Activated CD8-positive, alpha-beta T cell treated with anti-CD3 and anti-CD28 coated beads, Interleukin-2, amount 10 ng/mL, durations not matched to agents 7 days and 5 days (primary cell): ENCODE measurements around the gene TEAD3. TPM values are rescaled to one million over a fixed set of nuclear protein-coding genes. Genes with fewer than 3 reads are reported as not detected.
A peak's percentile ranks its signal among the peaks of the same experiment; 100 is the strongest.

Experiments used
- ATAC-seq: fragments of 150-1000 bp; cut with Tn5 transposase; one replicate; pipeline ENCODE4 v1.10.0; 2021; ENCODE audit warnings: moderate library complexity
- CTCF ChIA-PET: fragments of 350-600 bp; sonication (Branson Sonifier 250); formaldehyde crosslinking; loops from one replicate; lab custom pipeline; 2021; ENCODE audit warnings: antibody characterized with exemption; lab: Charles Lee
- POLR2A ChIA-PET: fragments of 350-600 bp; sonication (Branson Sonifier 250); formaldehyde crosslinking; loops from one replicate; lab custom pipeline; 2021; ENCODE audit warnings: antibody characterized with exemption; lab: Charles Lee
- DNase-seq: peaks from one replicate; pipeline ENCODE4 v3.0.0-alpha.2; 2020
- H3K27ac Mint-ChIP-seq: one replicate; pipeline ENCODE4 v1.8.0; 2021; ENCODE audit warnings: mild to moderate bottlenecking, mixed read lengths
- H3K27me3 Mint-ChIP-seq: one replicate; pipeline ENCODE4 v1.8.0; 2021; ENCODE audit warnings: low read depth, mixed read lengths
- H3K36me3 Mint-ChIP-seq: one replicate; pipeline ENCODE4 v1.8.0; 2021; ENCODE audit warnings: low read depth, mixed read lengths
- H3K4me1 Mint-ChIP-seq: one replicate; pipeline ENCODE4 v1.8.0; 2021; ENCODE audit warnings: low read depth, mixed read lengths
- H3K4me3 Mint-ChIP-seq: one replicate; pipeline ENCODE4 v1.8.0; 2021; ENCODE audit warnings: mild to moderate bottlenecking, mixed read lengths
- H3K9me3 Mint-ChIP-seq: one replicate; pipeline ENCODE4 v1.8.0; 2022; ENCODE audit warnings: mixed read lengths; ENCODE audit not compliant: insufficient read depth
- total RNA-seq, 2 experiments: library from RNA; stranded (reverse); gene quantifications; one replicate each; pipeline ENCODE4 v1.2.3, GENCODE V29; 2021

The TEAD3 gene
- total RNA-seq, 2 experiments from 2014 or later, result 0.18 to 0.21 TPM

DNA sequence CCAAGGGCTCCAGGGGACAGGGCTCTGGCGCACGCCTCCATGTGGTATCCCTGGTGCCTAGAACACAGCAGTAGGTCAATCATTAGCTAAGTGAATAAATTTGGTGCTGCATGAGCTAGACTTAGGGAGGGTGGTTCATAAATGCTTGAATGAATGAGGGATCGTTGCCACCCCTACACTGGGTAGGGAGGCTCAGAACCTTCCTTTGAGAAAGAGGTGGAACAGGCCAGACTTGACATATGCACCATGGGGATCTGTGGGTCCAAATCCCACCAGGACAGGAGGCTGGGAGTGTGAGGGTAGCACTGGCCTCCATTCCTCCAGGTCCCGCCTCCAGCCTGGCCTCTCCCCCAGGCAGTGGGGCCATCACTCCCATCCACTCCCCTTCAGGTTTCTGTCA lies 13.8 kb downstream of the TEAD3 start:
- Mint-ChIP-seq H3K4me3 (no peak overlapping the region), H3K27me3 (no peaks in the 10 kb centered on the region), H3K4me1 (peaks cover 6% of the 10 kb centered on the region), H3K9me3 (no peaks in the 10 kb centered on the region), H3K36me3 (no peaks in the 10 kb centered on the region), H3K27ac (no peak overlapping the region)
- CTCF ChIA-PET, result interaction anchor here (1.6 kb wide), 1 partner anchor 15 kb away, joined by 4 read pairs; the partner anchor contains the start of gene RPL10A
- ATAC-seq (no peak), DNase-seq (no peak)
- POLR2A ChIA-PET, result no interaction called here

DNA sequence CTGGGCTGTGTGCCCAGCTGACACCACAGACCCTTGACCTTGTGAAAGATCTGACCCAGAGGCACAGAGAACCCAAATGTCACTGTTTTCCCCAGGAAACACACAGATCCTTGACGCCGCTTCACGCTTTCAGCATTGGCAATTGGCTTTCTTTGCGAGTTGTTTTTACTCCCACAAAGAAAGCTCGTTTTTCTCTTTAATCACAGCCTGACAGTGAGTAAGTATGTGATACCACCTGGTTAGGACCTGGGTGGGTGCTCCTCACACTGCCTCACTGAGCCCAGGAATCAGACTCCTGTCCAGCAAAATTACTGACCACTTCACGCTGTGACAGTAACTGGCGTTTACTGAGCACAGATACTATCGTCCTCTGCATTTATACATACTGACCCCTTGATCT lies 15.7 kb downstream of the TEAD3 start:
- ATAC-seq, result no peak
- ChIA-PET CTCF (interaction anchor here (0.6 to 1.9 kb wide), 6 partner anchors 9 to 154 kb away, joined by 3 to 6 read pairs (median 3); no protein-coding TSS in a partner anchor), POLR2A (interaction anchor here (0.6 to 1.5 kb wide), 3 partner anchors 8 to 25 kb away, joined by 4 to 10 read pairs (median 6); partner anchors contain the start of gene RPL10A)
- no peaks in the 10 kb centered on the region for H3K9me3 Mint-ChIP-seq
- H3K27me3 Mint-ChIP-seq, result no peaks in the 10 kb centered on the region
- no peaks in the 10 kb centered on the region for H3K36me3 Mint-ChIP-seq
- no peak overlapping the region for H3K27ac Mint-ChIP-seq
- no peaks in the 10 kb centered on the region for H3K4me1 Mint-ChIP-seq
- H3K4me3 Mint-ChIP-seq, result no peak overlapping the region
- no peak for DNase-seq

DNA sequence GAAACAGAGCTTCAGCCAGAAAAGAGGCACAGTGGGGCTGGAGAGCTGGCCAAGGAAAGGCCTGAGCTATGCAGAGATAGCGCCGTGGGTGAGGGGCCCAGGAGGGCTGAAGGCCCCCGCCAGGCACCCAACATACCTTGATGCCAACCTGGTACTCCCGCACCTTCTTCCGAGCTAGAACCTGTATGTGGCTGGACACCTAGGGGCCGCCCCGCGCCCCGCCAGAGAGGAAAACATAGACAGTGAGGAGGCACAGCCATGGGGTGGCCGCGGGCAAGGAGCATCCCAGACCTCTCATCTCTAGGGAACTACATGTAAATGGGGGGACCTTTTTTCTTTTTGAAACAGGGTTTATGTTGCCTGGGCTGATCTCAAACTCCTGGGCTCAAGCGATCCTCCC lies 16.7 kb downstream of the TEAD3 start:
- ATAC-seq (no peak), DNase-seq (no peak)
- no peaks in the 10 kb centered on the region for H3K4me1 Mint-ChIP-seq
- H3K4me3 Mint-ChIP-seq, result no peak overlapping the region
- no peak overlapping the region for H3K27ac Mint-ChIP-seq
- H3K36me3 Mint-ChIP-seq, result no peaks in the 10 kb centered on the region
- H3K9me3 Mint-ChIP-seq, result no peaks in the 10 kb centered on the region
- CTCF ChIA-PET, result interaction anchor here (1.2 kb wide), 1 partner anchor 153 kb away, joined by 3 read pairs; no protein-coding TSS in a partner anchor
- POLR2A ChIA-PET, result no interaction called here
- no peaks in the 10 kb centered on the region for H3K27me3 Mint-ChIP-seq

DNA sequence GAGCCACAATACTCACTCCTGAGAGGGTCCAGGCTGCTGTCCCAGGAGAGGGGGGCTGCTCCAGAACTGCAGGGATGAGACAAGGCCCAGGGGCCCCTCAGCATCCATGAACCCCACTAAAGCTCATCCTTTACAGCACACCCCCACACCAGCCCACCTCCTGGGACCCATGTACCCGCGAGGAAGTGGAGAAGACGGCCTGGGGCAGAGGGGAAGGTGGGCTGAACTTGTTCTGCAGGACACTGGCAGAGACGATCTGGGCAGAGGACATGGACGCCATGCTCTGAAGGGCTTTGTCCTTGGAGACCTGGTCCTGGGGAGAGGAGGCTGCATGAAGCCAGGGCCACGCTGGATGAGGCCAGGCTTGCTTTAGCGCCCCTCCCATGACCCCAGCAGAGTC lies 18.6 kb downstream of the TEAD3 start:
- no peak overlapping the region for H3K4me3 Mint-ChIP-seq
- H3K27me3 Mint-ChIP-seq, result no peaks in the 10 kb centered on the region
- H3K27ac Mint-ChIP-seq, result no peak overlapping the region
- CTCF ChIA-PET, result interaction anchor here (1.1 kb wide), 1 partner anchor 259 kb away, joined by 4 read pairs; the partner anchor contains the start of gene ARMC12
- DNase-seq (no peak), ATAC-seq (no peak)
- H3K9me3 Mint-ChIP-seq, result no peaks in the 10 kb centered on the region
- POLR2A ChIA-PET, result no interaction called here
- H3K36me3 Mint-ChIP-seq, result peaks cover 7% of the 10 kb centered on the region
- H3K4me1 Mint-ChIP-seq, result peaks cover 3% of the 10 kb centered on the region

DNA sequence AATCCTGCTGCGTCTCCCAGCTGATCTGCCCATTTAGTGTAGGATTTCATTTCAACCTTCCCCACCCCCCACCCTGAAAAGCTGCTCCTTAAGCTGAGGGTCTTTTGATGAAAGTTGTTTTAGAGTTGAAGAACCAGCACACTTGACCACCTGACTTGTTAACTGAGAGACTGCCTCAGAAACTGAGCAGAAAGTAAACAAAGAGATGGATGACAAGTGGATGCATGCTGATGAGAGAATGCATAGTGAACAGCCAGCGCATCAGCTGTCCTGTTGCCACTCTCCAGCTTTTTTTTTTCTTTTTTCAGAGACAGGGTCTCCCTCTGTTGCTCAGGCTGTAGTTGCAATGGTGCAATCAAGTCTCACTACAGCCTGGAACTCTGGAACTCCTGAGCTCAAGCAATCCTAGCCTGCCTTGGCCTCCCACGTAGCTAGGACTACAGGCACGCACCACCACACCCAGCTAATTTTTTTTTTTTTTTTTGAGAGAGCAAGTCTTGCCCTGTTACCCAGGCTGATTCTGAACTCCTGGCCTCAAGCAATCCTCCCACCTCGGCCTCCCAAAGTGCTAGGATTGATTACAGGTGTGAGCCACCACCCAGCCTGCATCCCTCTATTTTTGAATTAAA lies 19.2 kb downstream of the TEAD3 start:
- POLR2A ChIA-PET, result no interaction called here
- DNase-seq, result no peak
- Mint-ChIP-seq H3K4me3 (no peak overlapping the region), H3K4me1 (peaks cover 5% of the 10 kb centered on the region), H3K36me3 (peaks cover 13% of the 10 kb centered on the region), H3K27me3 (no peaks in the 10 kb centered on the region), H3K9me3 (no peaks in the 10 kb centered on the region), H3K27ac (no peak overlapping the region)
- CTCF ChIA-PET, result interaction anchor here (0.9 to 1.1 kb wide), 3 partner anchors 10 to 259 kb away, joined by 3 to 4 read pairs (median 4); partner anchors contain the start of genes ARMC12 and RPL10A
- no peak for ATAC-seq

DNA sequence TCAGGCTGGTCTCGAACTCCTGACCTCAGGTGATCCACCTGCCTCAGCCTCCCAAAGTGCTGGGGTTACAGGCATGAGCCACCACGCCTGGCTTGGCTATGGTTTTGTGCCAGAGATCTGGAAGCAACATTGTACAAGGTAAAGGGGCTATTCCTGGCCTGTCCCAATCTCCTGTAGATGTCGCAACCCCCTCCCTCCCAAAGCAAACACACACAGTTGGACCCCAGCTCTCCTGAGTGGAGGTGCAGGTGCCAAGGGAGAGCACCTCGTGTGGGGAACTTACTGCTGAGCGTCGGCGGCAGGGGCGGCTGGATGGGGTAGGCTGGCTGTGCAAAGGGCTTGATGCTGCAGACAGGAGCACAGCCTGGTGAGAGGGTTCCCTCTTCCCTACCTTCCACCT lies 19.9 kb downstream of the TEAD3 start:
- DNase-seq (no peak), ATAC-seq (no peak)
- Mint-ChIP-seq H3K4me3 (no peak overlapping the region), H3K36me3 (peaks cover 19% of the 10 kb centered on the region), H3K9me3 (no peaks in the 10 kb centered on the region), H3K27ac (no peak overlapping the region), H3K27me3 (no peaks in the 10 kb centered on the region), H3K4me1 (peaks cover 9% of the 10 kb centered on the region)
- POLR2A ChIA-PET, result interaction anchor here (1.1 kb wide), 1 partner anchor 9 kb away, joined by 5 read pairs; the partner anchor contains the start of gene RPL10A
- CTCF ChIA-PET, result interaction anchor here (0.9 to 1.1 kb wide), 3 partner anchors 9 to 260 kb away, joined by 3 to 4 read pairs (median 4); partner anchors contain the start of genes ARMC12 and RPL10A

DNA sequence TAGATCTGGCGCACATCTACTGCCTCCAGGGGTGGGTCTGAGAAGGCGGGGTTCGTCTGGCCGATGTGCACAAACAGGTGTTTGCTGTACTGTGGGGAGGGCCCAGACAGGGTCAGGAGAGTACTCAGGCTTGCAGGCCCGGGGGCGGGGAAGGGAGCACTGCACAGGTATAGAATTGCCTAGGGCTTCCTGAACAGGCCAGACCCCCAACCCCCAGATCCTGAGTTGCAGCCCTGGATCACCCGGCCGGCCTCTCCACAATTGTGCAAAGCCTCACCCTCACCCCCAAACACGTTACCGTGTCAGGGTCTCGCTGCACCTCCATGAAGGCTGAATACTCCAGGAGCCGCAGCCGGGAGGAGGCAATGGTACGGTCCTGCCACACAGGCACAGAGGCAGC lies 20.9 kb downstream of the TEAD3 start:
- H3K4me3 Mint-ChIP-seq, result no peak overlapping the region
- H3K27me3 Mint-ChIP-seq, result no peaks in the 10 kb centered on the region
- ATAC-seq (no peak), DNase-seq (no peak)
- H3K36me3 Mint-ChIP-seq, result peaks cover 28% of the 10 kb centered on the region
- no peak overlapping the region for H3K27ac Mint-ChIP-seq
- CTCF ChIA-PET, result no interaction called here
- H3K9me3 Mint-ChIP-seq, result no peaks in the 10 kb centered on the region
- POLR2A ChIA-PET, result interaction anchor here (1.1 kb wide), 1 partner anchor 8 kb away, joined by 5 read pairs; the partner anchor contains the start of gene RPL10A
- peaks cover 19% of the 10 kb centered on the region for H3K4me1 Mint-ChIP-seq

DNA sequence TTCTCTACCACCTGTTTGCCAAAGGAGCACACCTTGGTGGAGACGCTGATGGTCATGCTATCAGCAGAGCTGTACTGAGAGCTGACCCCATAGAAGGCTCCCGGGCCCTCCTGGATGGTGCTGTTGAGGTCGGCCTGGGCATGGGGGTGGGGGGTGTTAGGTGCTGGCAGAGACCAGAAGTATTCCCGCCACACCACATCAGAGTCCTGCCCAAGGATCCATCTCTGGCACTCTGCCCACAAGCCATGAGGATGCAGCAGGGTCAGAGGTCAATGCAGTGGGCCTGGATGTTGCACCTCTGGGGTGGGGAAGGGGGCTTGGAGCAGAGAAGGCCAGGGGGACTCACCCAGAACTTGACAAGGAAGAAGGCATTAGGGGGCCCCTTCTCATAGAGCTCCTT lies 21.3 kb downstream of the TEAD3 start:
- ChIA-PET CTCF (no interaction called here), POLR2A (no interaction called here)
- Mint-ChIP-seq H3K4me3 (no peak overlapping the region), H3K4me1 (peaks cover 23% of the 10 kb centered on the region), H3K9me3 (no peaks in the 10 kb centered on the region), H3K27ac (no peak overlapping the region), H3K27me3 (no peaks in the 10 kb centered on the region), H3K36me3 (peaks cover 33% of the 10 kb centered on the region)
- DNase-seq (no peak), ATAC-seq (no peak)

DNA sequence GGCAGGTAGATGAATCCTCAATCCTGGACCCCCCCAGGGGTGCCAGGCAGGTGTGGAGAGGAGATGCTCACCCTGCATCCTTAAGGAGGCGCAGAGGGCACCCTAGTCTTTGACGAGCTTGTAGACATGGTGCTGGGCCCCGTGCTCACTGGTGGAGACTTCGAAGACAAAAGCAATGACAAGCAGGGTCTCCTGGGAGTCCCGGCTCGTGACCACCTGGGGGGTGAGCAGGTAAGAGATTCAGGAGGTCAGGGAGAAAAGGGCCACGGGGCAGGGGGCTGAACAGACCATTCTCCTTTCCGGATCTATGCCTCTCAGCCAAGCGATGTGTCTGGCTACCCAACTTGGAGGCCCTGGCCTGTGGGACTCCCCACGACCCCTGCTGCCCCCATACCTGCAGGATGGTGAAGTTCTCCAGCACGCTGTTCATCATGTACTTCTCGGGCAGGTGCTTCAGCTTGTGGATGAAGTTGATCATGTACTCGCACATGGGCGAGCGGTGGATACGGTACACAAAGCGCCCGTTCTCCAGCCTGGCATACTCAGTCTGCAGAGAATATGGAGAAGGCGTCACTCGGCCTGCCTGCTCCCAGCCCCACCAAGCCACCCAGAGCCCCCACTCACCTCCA lies 21.8 kb downstream of the TEAD3 start:
- CTCF ChIA-PET, result no interaction called here

DNA sequence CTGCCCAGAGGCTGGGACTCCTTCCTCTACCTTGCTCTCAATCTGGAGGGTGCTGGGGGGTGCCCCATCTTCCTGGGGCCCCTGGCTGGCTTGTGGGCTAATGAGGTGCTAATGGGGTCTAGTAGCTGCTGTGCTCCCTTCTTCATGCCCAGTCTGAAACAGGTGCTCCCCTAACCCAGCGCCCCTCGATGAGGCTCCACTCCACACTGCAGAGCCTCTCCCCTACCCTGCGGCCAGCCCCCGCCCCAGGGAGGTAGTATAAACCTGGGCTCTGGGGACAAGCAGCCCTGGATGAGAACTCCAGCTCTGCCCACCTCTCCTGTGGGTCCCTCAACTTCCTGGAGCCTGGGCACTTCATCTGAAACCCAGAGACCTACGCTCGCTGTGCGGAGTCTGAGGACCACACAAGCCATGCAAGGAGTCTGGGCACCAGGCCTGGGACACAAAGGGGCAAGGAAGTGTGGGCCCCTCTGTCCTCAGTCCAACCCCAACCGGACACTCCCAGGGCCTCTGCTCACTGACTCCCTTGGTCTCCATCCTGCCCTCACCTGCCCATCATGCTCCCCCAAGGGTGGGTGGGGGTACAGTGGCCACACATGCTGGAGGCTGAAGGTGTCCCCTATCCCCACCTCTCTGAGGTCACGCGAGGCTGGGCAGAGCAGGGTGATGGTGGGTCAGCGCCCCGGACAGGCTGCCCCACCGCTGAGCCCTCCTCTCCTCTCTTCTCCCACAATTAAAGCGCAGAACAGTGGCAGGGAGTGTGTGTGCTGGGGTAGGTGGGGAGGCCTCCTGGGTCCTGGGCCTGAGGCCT lies 22.5 kb downstream of the TEAD3 start:
- no peaks in the 10 kb centered on the region for H3K27me3 Mint-ChIP-seq
- H3K36me3 Mint-ChIP-seq, result peaks cover 45% of the 10 kb centered on the region
- H3K4me1 Mint-ChIP-seq, result peaks cover 33% of the 10 kb centered on the region
- H3K4me3 Mint-ChIP-seq, result no peak overlapping the region
- ChIA-PET POLR2A (interaction anchor here (1.0 to 2.8 kb wide), 2 partner anchors 7 to 23 kb away, joined by 4 to 10 read pairs; no protein-coding TSS in a partner anchor), CTCF (interaction anchor here (1.3 to 1.5 kb wide), 2 partner anchors 78 to 262 kb away, joined by 3 to 4 read pairs; partner anchors contain the start of gene ARMC12)
- ATAC-seq (peak; percentile 16), DNase-seq (no peak)
- H3K27ac Mint-ChIP-seq, result no peak overlapping the region
- H3K9me3 Mint-ChIP-seq, result no peaks in the 10 kb centered on the region

More for the DNA sequence above, 21.8 kb downstream of the TEAD3 start:
- POLR2A ChIA-PET, result no interaction called here
- Mint-ChIP-seq H3K36me3 (peaks cover 38% of the 10 kb centered on the region), H3K9me3 (no peaks in the 10 kb centered on the region), H3K4me3 (no peak overlapping the region), H3K27ac (no peak overlapping the region), H3K27me3 (no peaks in the 10 kb centered on the region), H3K4me1 (peaks cover 28% of the 10 kb centered on the region)
- DNase-seq (no peak), ATAC-seq (peak; percentile 17)

DNA sequence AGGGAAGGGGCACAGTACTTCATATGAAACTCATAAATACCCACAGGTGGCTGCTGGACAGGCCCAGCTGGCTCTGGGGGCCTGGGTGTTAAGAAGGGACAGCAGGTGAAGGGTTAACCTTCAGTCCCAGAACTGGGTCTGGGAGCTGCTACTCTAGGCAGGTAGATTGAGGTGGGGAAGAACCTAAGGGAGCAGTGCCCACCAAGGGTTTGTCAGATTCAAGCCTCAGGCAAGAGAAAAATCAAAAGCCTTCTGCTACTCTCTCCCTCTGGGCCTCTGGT lies 23.1 kb downstream of the TEAD3 start:
- Mint-ChIP-seq H3K27me3 (no peaks in the 10 kb centered on the region), H3K9me3 (no peaks in the 10 kb centered on the region), H3K36me3 (peaks cover 51% of the 10 kb centered on the region), H3K4me1 (peaks cover 33% of the 10 kb centered on the region), H3K4me3 (no peak overlapping the region), H3K27ac (peak overlapping the region; percentile 49)
- ChIA-PET POLR2A (interaction anchor here (1.0 to 2.8 kb wide), 2 partner anchors 8 to 24 kb away, joined by 4 to 10 read pairs; no protein-coding TSS in a partner anchor), CTCF (interaction anchor here (1.3 to 1.5 kb wide), 2 partner anchors 78 to 263 kb away, joined by 3 to 4 read pairs; partner anchors contain the start of gene ARMC12)
- ATAC-seq, result no peak
- no peak for DNase-seq
